IPS DF 6.9 (cell line): ENCODE measurements around the gene BTF3.
"Not testable (repeated sequence)": the region's sequence is repeated elsewhere in the genome, so short reads cannot be mapped to it uniquely, and the experiment has no call there.

Source experiments
- DNase-seq: peaks from one replicate; pipeline ENCODE4 v3.0.0-alpha.2; 2013; ENCODE audit warnings: low read depth, low spot score
- H3K27ac ChIP-seq: one replicate; pipeline ENCODE4 v1.5.1; 2013; ENCODE audit warnings: low read length, control low read depth
- H3K27me3 ChIP-seq: 2 replicates; pipeline ENCODE4 v1.6.1; 2013; ENCODE audit warnings: mild to moderate bottlenecking, low read length; ENCODE audit not compliant: control insufficient read depth, insufficient read depth
- H3K36me3 ChIP-seq: 2 replicates; pipeline ENCODE4 v1.6.1; 2013; ENCODE audit warnings: low read length; ENCODE audit not compliant: control insufficient read depth, insufficient read depth
- H3K4me1 ChIP-seq: 2 replicates; pipeline ENCODE4 v1.6.1; 2013; ENCODE audit warnings: low read length; ENCODE audit not compliant: control insufficient read depth, insufficient read depth
- H3K4me3 ChIP-seq: 2 replicates; pipeline ENCODE4 v1.5.1; 2013; ENCODE audit warnings: mild to moderate bottlenecking, low read length
- H3K9me3 ChIP-seq: 2 replicates; pipeline ENCODE4 v1.6.1; 2013; ENCODE audit warnings: low read length, inconsistent platforms; ENCODE audit not compliant: control insufficient read depth, insufficient read depth
- WGBS: extraction: QIAGEN DNeasy Blood & Tissue Kit; methylation state at CpG from one replicate; pipeline ENCODE4 v1.1.7; 2013; ENCODE audit warnings: mixed read lengths, missing lambda C conversion rate; ENCODE audit not compliant: insufficient read length, insufficient coverage; 5-methylcytosine and 5-hydroxymethylcytosine counted together

The BTF3 gene

DNA sequence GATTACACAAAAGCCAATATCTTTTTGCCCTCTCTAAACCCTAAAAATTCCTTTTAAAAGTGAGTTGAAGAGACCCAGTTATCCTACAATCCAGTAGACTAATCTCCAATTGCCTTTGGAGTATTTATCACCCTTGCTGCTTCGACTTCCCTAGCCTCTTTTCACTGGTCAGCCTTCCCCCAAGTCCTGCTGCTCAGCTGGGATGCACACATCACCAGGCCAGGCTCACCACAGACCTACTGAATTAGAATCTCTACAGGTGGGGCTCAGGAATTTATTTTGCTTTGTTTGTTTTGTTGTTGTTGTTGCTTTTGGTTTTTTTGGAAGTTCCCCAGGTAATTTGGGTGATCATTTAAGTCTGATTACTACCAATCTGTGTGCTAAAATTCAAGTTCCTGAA is 38.1 kb upstream of the BTF3 start:
- no CpG with 5 or more reads among the region's 1 CpG for WGBS

DNA sequence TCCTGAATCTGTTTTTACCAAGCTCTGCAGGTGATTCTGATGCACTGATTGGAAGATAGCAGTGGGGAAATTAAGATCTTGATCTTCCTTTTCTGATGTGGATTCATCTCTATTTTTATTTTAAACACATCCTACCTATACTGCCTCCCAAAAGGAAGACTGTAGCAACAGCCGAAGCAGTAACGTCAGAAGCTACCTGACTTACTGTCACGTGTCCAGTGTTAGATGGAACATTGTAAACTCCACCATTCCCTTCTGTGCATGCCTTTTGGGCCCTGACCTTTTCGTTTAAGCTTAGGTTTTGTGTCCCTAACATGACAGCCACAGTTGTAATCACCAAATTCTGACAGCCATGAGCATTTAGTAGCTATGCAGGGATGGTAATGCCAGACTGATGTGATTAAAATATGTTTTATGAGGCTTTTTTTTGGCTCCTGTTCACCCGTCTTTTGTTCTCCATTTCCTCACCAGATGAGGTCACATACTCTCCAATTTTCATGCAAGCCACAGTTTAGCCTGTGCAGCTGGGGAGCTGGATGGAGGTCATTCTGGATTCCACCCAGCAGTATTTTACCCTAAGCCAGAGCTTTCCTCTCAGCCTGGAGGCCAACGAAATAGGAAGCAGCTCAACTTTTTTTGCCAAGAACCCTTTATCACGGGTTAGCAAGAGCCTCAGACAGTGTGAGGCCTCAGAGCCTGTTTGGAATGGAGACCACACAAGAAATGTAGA is 34.1 kb upstream of the BTF3 start:
- WGBS = no CpG with 5 or more reads among the region's 7 CpGs
- H3K27me3 ChIP-seq = no peaks in the 10 kb centered on the region
- DNase-seq = no peak
- peaks cover 3% of the 10 kb centered on the region; the same call in 1 of the 2 replicates for H3K4me1 ChIP-seq
- H3K36me3 ChIP-seq = no peaks in the 10 kb centered on the region
- no peak overlapping the region for H3K27ac ChIP-seq
- no peak overlapping the region for H3K4me3 ChIP-seq
- no peaks in the 10 kb centered on the region for H3K9me3 ChIP-seq

More for the DNA sequence above, 38.1 kb upstream of the BTF3 start:
- Histone ChIP-seq H3K27ac (no peak overlapping the region), H3K4me3 (no peak overlapping the region), H3K27me3 (no peaks in the 10 kb centered on the region), H3K9me3 (no peaks in the 10 kb centered on the region), H3K4me1 (peaks cover 2% of the 10 kb centered on the region; the same call in 1 of the 2 replicates), H3K36me3 (no peaks in the 10 kb centered on the region)
- no peak for DNase-seq

DNA sequence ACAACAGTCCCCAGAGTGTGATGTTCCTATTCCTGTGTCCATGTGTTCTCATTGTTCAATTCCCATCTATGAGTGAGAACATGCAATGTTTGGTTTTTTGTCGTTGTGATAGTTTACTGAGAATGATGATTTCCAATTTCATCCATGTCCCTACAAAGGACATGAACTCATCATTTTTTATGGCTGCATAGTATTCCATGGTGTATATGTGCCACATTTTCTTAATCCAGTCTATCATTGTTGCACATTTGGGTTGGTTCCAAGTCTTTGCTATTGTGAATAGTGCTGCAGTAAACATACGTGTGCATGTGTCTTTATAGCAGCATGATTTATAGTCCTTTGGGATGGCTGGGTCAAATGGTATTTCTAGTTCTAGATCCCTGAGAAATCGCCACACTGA is 29.6 kb upstream of the BTF3 start:
- not testable (repeated sequence) for H3K9me3 ChIP-seq, H3K27me3 ChIP-seq, H3K27ac ChIP-seq, H3K36me3 ChIP-seq, H3K4me3 ChIP-seq, H3K4me1 ChIP-seq, DNase-seq
- WGBS = no CpG with 5 or more reads among the region's 3 CpGs

DNA sequence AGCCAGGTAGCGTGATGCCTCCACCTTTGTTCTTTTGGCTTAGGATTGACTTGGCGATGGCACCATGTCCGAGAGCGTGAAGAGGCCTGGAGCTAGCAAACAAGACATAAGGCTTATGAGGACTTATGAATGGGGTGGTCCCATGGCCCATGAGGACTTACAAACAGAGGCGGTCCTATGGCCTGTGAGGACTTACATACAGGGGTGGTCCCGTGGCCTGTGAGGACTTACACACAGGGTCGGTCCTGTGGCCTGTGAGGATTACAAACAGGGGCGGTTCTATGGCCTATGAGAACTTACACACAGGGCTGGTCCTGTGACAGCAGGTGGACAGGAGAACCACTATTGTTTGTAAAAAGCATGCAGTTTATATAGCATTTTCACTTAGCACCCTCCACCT is 28.4 kb upstream of the BTF3 start:
- H3K36me3 ChIP-seq = no peaks in the 10 kb centered on the region
- WGBS = no CpG with 5 or more reads among the region's 8 CpGs
- H3K27ac ChIP-seq = no peak overlapping the region
- DNase-seq = no peak
- H3K4me3 ChIP-seq = no peak overlapping the region
- H3K9me3 ChIP-seq = no peaks in the 10 kb centered on the region
- H3K4me1 ChIP-seq = peaks cover 3% of the 10 kb centered on the region; the same call in 1 of the 2 replicates
- H3K27me3 ChIP-seq = no peaks in the 10 kb centered on the region

DNA sequence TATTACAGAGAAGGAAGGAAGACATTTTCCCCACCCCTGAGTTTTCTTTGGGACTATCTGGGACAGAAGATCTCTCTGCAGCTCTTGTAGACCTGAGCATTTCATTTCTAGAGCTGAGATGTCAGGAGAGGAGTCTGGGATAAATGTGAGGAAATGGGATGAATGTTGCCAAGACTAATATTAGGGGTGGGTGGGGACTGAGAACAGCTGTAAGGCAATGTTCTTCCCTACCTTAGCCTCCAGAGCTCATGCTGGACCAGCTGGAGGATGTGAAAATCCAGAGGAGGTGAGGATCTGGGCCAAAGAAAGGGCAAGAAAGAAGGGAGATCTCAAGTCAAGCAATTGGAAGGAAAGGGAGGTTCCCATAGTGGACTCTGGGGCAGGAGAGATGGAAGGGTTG is 26.6 kb upstream of the BTF3 start:
- Histone ChIP-seq H3K4me3 (no peak overlapping the region), H3K27ac (no peak overlapping the region), H3K4me1 (0 out of 2 replicates have a peak, but pooled peaks cover 2% of the 10 kb centered on the region), H3K36me3 (no peaks in the 10 kb centered on the region), H3K9me3 (no peaks in the 10 kb centered on the region), H3K27me3 (no peaks in the 10 kb centered on the region)
- no peak for DNase-seq

DNA sequence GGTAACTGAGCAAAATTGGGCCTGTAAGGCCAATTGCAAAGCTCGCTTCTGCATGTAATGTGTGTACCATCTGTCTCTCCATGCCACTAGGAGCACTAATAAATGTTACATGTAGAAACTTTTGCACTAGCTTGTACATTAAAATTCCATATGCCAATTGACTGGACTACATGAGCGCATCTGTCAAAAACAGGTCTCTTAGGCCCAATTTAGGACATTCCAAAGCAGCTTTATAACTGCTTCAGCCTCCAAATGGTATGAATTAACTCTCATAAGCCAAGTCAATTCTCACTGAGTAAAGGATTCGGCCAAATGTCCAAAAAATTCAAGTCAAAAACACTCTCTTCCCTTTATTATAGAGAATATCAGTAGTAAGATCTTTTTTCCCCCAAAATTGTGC is 26.1 kb upstream of the BTF3 start:
- no peak for DNase-seq
- Histone ChIP-seq H3K4me3 (no peak overlapping the region), H3K4me1 (0 out of 2 replicates have a peak, but pooled peaks cover 2% of the 10 kb centered on the region), H3K9me3 (no peaks in the 10 kb centered on the region), H3K27ac (no peak overlapping the region), H3K27me3 (no peaks in the 10 kb centered on the region), H3K36me3 (no peaks in the 10 kb centered on the region)
- WGBS = no CpG with 5 or more reads among the region's 3 CpGs

DNA sequence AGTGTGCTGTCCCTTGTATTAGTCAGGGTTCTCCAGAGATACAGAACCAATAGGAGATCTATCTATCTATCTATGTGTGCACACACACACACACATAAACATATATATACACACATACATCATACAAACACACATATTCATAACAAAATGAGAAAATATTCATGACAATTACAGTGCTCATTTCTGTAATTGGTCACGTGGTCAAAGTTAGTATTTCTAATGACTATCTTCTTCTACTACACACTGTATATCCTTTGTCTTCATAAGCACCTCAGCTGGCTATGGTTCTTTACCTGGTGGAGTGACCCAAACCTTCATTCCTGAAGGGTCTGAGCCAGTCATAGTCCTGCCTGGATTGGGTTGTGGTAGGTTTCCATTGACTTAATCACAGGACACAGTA is 17.7 kb upstream of the BTF3 start:
- Histone ChIP-seq H3K9me3 (no peaks in the 10 kb centered on the region), H3K4me1 (peaks cover 6% of the 10 kb centered on the region; the same call in 1 of the 2 replicates), H3K36me3 (no peaks in the 10 kb centered on the region), H3K4me3 (no peak overlapping the region), H3K27ac (no peak overlapping the region), H3K27me3 (no peaks in the 10 kb centered on the region)
- no peak for DNase-seq
- no CpG with 5 or more reads among the region's 1 CpG for WGBS

DNA sequence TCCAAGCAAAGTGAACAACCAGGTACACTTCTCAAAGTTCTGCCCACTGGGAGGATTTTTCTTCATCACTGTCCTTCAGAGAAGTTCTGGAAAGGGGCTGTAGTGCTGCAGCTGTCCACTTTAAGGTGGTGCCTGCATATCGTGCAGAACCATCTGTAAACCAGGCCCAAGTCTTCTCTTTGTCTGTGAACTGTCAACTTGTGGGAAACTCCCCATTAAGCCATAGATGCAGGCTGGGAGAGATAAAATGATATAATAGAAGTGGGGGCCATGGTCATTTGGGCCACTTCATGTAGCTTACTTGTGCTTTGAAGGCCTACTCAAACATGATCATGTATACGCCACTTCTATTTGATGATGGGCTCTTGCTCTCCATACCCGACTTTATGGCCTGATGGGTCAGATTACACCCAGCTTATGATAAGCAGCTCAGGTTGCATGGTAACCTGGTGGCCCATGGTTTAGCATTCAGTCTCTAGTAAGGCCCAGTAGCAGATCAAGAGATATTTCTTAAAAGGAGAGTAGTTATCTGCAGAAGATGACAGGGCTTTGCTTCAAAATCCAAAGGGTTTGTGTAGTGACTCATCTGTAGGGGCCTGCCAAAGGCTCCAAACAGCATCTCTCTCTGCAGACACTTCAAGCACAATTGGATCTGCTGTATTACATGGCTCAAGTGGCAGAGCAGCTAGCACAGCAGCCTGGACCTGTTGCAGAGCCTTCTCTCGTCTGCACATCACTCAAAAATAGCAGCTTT is 15.7 kb upstream of the BTF3 start:
- DNase-seq = no peak
- Histone ChIP-seq H3K4me1 (peaks cover 8% of the 10 kb centered on the region), H3K9me3 (no peaks in the 10 kb centered on the region), H3K27me3 (no peaks in the 10 kb centered on the region), H3K4me3 (no peak overlapping the region), H3K27ac (no peak overlapping the region), H3K36me3 (no peaks in the 10 kb centered on the region)
- WGBS = no CpG with 5 or more reads among the region's 4 CpGs

DNA sequence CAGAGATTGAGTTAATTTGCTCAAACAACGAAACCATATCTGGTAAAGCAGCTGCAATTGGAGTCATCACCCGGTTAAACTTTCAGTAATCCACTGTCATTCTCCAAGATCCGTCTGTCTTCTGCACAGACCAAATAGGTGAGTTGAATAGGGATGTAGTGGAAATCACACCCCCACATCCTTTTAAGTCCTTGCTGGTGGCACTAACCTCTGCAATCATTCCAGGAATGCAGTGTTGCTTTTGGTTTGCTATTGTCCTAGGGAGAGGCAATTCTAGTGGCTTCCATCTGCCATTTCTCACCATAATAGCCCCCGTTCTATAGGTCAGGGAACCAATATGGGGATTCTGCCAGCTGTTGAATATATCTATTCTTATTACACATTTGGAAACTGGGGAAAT is 14.6 kb upstream of the BTF3 start:
- no CpG with 5 or more reads among the region's 4 CpGs for WGBS
- no peak for DNase-seq
- H3K9me3 ChIP-seq = no peaks in the 10 kb centered on the region
- no peak overlapping the region for H3K27ac ChIP-seq
- H3K4me1 ChIP-seq = peaks cover 9% of the 10 kb centered on the region
- no peak overlapping the region for H3K4me3 ChIP-seq
- H3K27me3 ChIP-seq = no peaks in the 10 kb centered on the region
- no peaks in the 10 kb centered on the region for H3K36me3 ChIP-seq

DNA sequence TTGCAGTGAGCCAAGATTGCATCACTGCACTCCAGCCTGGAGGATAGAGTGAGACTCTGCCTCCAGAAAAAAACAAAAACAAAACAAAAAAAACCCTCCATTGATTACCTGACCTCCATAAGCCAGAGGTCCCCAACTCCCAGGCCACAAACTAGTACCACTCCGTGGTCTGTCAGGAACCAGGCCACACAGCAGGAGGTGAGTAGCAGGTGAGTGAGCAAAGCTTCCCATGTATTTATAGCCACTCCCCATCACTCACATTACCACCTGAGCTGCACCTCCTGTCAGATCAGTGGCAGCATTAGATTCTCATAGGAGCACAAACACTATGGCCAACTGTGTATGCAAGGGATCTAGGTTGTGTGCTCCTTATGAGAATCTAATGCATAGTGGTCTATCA is 13.7 kb upstream of the BTF3 start:
- no CpG with 5 or more reads among the region's 1 CpG for WGBS
- Histone ChIP-seq H3K4me1 (peaks cover 11% of the 10 kb centered on the region), H3K4me3 (no peak overlapping the region), H3K9me3 (no peaks in the 10 kb centered on the region), H3K27me3 (no peaks in the 10 kb centered on the region), H3K27ac (no peak overlapping the region), H3K36me3 (no peaks in the 10 kb centered on the region)
- no peak for DNase-seq
